H1 (cell line): ENCODE results near the gene SSX2IP.

ENCODE experiments used
- CTCF ChIP-seq, 3 experiments: IDR thresholded peaks; 1 replicate in 2 of 3; 2 replicates in 1 of 3; pipeline versions ENCODE4 v1.5.1 to v1.6.1; 2011; ENCODE audit warnings: low read length in 3 of 3, mild to moderate bottlenecking in 3 of 3, inconsistent platforms in 2 of 3, low read depth in 1 of 3, moderate library complexity in 1 of 3; ENCODE audit not compliant: insufficient read depth in 1 of 3; ENCODE audit errors: control extremely low read depth in 1 of 3
- EP300 ChIP-seq, 2 experiments: IDR thresholded peaks; 1 replicate in 1 of 2; 2 replicates in 1 of 2; pipeline ENCODE4 v1.6.1; 2011 to 2012; ENCODE audit warnings: low read depth in 2 of 2, low read length in 2 of 2, mild to moderate bottlenecking in 2 of 2, borderline replicate concordance in 1 of 2, inconsistent platforms in 1 of 2, moderate library complexity in 1 of 2
- EZH2 ChIP-seq: fragments of 200-600 bp; sonication (generic); IDR thresholded peaks from 2 replicates; pipeline ENCODE4 v1.7.1; 2012; ENCODE audit warnings: low read depth, mild to moderate bottlenecking, moderate library complexity, low read length, inconsistent platforms; ENCODE audit not compliant: severe bottlenecking
- HDAC6 ChIP-seq: IDR thresholded peaks from one replicate; pipeline ENCODE4 v1.7.1; 2012; ENCODE audit warnings: low read depth, mild to moderate bottlenecking, inconsistent platforms, low read length, moderate library complexity
- JUN ChIP-seq: IDR thresholded peaks from 2 replicates; pipeline ENCODE4 v1.6.1; 2011; ENCODE audit warnings: low read depth, mild to moderate bottlenecking, improper control_type of control experiment, low read length
- JUND ChIP-seq: IDR thresholded peaks from 2 replicates; pipeline ENCODE4 v1.6.1; 2011; ENCODE audit warnings: mild to moderate bottlenecking, improper control_type of control experiment, low read length
- KDM1A ChIP-seq: fragments of 200-600, 300-600 bp; sonication (generic); IDR thresholded peaks from 2 replicates; pipeline ENCODE4 v1.7.1; 2016; ENCODE audit warnings: mild to moderate bottlenecking, low read length, borderline replicate concordance
- RFX5 ChIP-seq: IDR thresholded peaks from 2 replicates; pipeline ENCODE4 v1.6.1; 2011; ENCODE audit warnings: low read depth, low read length, improper control_type of control experiment, borderline replicate concordance
- SAP30 ChIP-seq: fragments of 300-600 bp; sonication (generic); IDR thresholded peaks from 2 replicates; pipeline ENCODE4 v1.7.1; 2012; ENCODE audit warnings: low read length, moderate library complexity, mild to moderate bottlenecking, inconsistent platforms; ENCODE audit not compliant: insufficient read depth, insufficient replicate concordance
- TEAD4 ChIP-seq: IDR thresholded peaks from 2 replicates; pipeline ENCODE4 v1.6.1; 2012; ENCODE audit warnings: low read depth, low read length, inconsistent platforms, mixed read lengths

GRCh38 chr1:84693005-84693404 is 2.7 kb upstream of the SSX2IP start:
- TF ChIP-seq CTCF (IDR thresholded peaks at IDR 0.05; ENCODE audit: control extremely low read depth in 1 of 3, insufficient read depth in 1 of 3, low read depth in 1 of 3, low read length in 3 of 3) (no peak), JUN (no peak), EZH2 (no peak), EP300 (IDR thresholded peaks at IDR 0.05; ENCODE audit: borderline replicate concordance in 1 of 2, low read depth in 2 of 2, low read length in 2 of 2) (no peak), JUND (no peak), TEAD4 (no peak), HDAC6 (no peak), KDM1A (no peak), SAP30 (no peak), RFX5 (no peak)
